Progenitor cell of endocrine pancreas (in vitro differentiated cells): ENCODE results near the gene RAB21. TPM values are rescaled to one million over a fixed set of nuclear protein-coding genes. Genes with fewer than 3 reads are reported as not detected.

Experiments
- DNase-seq: peaks from one replicate; pipeline ENCODE4 v3.0.0; 2021; ENCODE audit warnings: low spot score; ENCODE audit not compliant: unreplicated experiment
- H3K27ac Mint-ChIP-seq: 2 replicates; pipeline ENCODE4 v1.8.0; 2021; ENCODE audit warnings: mild to moderate bottlenecking, moderate library complexity, mixed read lengths
- H3K27me3 Mint-ChIP-seq: 2 replicates; pipeline ENCODE4 v1.8.0; 2021; ENCODE audit warnings: mixed read lengths
- H3K36me3 Mint-ChIP-seq: 2 replicates; pipeline ENCODE4 v1.8.0; 2022; ENCODE audit warnings: mixed read lengths; ENCODE audit not compliant: insufficient read depth
- H3K4me1 Mint-ChIP-seq: 2 replicates; pipeline ENCODE4 v1.8.0; 2021; ENCODE audit warnings: low read depth, mixed read lengths
- H3K4me3 Mint-ChIP-seq: 2 replicates; pipeline ENCODE4 v1.8.0; 2021; ENCODE audit warnings: low read depth, mild to moderate bottlenecking, moderate library complexity, mixed read lengths
- H3K9me3 Mint-ChIP-seq: 2 replicates; pipeline ENCODE4 v1.8.0; 2021; ENCODE audit warnings: low read depth, mixed read lengths
- CTCF ChIP-seq: fragments of 200-600 bp; sonication (generic); IDR thresholded peaks from one replicate; pipeline ENCODE4 v1.5.0; 2021; ENCODE audit warnings: antibody characterized with exemption, mild to moderate bottlenecking; ENCODE audit not compliant: unreplicated experiment
- total RNA-seq: library from RNA; stranded (reverse); gene quantifications from 2 replicates; pipeline ENCODE4 v1.2.1, GENCODE V29; 2021

RAB21 gene
- total RNA-seq, 1 donor from 2014 or later, result 52.5 TPM

GRCh38 chr12:71846322-71846940 lies 91.8 kb downstream of the RAB21 start:
- Mint-ChIP-seq H3K27ac (no peak overlapping the region), H3K9me3 (no peaks in the 10 kb centered on the region), H3K27me3 (no peaks in the 10 kb centered on the region), H3K36me3 (peaks cover 8% of the 10 kb centered on the region), H3K4me1 (peaks cover 4% of the 10 kb centered on the region), H3K4me3 (no peak overlapping the region)
- TF ChIP-seq CTCF, result peak; percentile 57
- no peak for DNase-seq

DNA sequence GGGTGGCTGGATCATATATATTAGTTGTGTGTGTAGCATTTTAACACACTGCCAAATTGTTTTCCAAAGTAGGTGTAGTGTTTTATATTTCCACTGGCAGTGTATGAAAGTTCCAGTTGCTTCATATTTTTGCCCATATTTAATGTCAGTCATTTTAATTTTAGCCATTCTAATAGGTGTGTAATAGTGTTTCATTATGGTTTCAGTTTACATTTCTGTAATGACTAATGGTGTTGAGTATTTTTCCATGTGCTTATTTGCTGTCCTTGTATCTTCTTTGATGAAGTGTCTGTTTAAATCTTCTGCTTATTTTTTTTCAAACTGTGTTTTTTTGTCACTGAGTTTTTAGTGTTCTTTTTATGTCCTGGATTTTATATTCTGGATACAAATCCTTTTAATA lies 93.5 kb downstream of the RAB21 start:
- H3K27me3 Mint-ChIP-seq, result no peaks in the 10 kb centered on the region
- H3K4me1 Mint-ChIP-seq, result peaks cover 2% of the 10 kb centered on the region
- TF ChIP-seq CTCF, result no peak
- H3K27ac Mint-ChIP-seq, result no peak overlapping the region
- H3K9me3 Mint-ChIP-seq, result peaks cover 6% of the 10 kb centered on the region
- H3K36me3 Mint-ChIP-seq, result peaks cover 14% of the 10 kb centered on the region
- no peak overlapping the region for H3K4me3 Mint-ChIP-seq
- no peak for DNase-seq

DNA sequence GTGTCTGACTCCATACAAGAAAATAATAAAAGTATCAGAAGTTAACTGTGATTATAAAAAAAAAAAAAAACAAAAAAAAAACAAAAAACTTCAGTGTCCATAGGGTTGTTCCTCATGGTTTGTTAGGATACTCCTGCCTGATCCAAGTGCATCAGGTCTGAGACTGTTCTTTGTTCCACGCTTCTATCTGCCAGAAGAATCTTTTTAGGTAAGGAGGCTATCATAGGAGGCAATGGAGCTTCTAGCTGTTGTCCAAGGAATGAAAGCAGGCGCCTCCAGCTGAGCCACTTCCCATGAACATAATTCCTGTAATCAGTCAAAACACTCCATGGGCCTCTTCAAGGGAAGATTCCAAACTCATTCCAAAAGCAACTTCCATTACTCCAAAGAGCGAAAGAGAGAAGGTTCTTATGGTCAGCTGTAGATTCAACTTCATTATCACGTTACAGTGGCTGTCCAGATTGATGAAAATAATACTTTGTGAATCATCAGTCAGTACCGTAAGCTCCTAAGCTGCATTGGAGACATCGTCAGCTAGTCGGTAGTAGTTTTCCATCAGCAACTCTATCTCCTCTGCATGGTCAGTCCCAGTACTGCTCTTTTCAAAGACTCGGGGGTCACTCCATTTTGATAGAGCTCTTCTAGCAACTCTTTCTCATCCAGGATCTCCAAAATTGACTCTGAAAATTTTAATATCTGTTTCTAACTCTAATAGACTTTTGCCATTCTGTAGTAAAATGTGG lies 94.6 kb downstream of the RAB21 start:
- H3K36me3 Mint-ChIP-seq, result peaks cover 17% of the 10 kb centered on the region
- DNase-seq, result no peak
- no peak for TF ChIP-seq CTCF
- H3K4me3 Mint-ChIP-seq, result no peak overlapping the region
- no peaks in the 10 kb centered on the region for H3K27me3 Mint-ChIP-seq
- H3K9me3 Mint-ChIP-seq, result peaks cover 6% of the 10 kb centered on the region
- H3K4me1 Mint-ChIP-seq, result peaks cover 2% of the 10 kb centered on the region
- H3K27ac Mint-ChIP-seq, result no peak overlapping the region

Other genes with a start within 250 kb of the RAB21 start
- gene ZFC3H1, start 91.0 kb upstream of the RAB21 start, total RNA-seq, result 52.5 and 54.7 TPM in 2 replicates
- 7.0 and 8.9 TPM in 2 replicates for gene THAP2, start 90.6 kb upstream of the RAB21 start, total RNA-seq
- gene TMEM19, start 68.8 kb upstream of the RAB21 start, total RNA-seq, result 19.4 and 24.8 TPM in 2 replicates
- gene TBC1D15, start 84.9 kb downstream of the RAB21 start, total RNA-seq, result 29.1 and 33.2 TPM in 2 replicates
- not detected in 2 replicates for gene TPH2, start 184.0 kb downstream of the RAB21 start, total RNA-seq